ENCODE results near the gene ATP6V0E1. TPM values are rescaled to one million over a fixed set of nuclear protein-coding genes. Genes with fewer than 3 reads are reported as not detected.

The ATP6V0E1 gene
- 90.3 and 90.5 TPM in 2 replicates for total RNA-seq (2014; rRNA removed; shearing (Covaris generic))

- DNase-seq (ENCODE audit: low spot score) = peak; percentile 90
These were observed at the start of gene ATP6V0E1 for GRCh38 chr5:172983542-172984243. Gene ATP6V0E1, plus strand, starts transcription at chr5:172983771. Its CDS starts 90 bp downstream, at chr5:172983861.

GRCh38 chr5:172935096-172935495 is 48.5 kb upstream of the ATP6V0E1 start:
- no peak for DNase-seq (ENCODE audit: low spot score)

- no peak for DNase-seq (ENCODE audit: low spot score)
These were observed 47.2 kb upstream of the ATP6V0E1 start for GRCh38 chr5:172936401-172936800.

- no peak for DNase-seq (ENCODE audit: low spot score)
These were observed 44.5 kb upstream of the ATP6V0E1 start for GRCh38 chr5:172939071-172939470.

GRCh38 chr5:172939611-172940267 is 43.8 kb upstream of the ATP6V0E1 start:
- no peak for DNase-seq (ENCODE audit: low spot score)

GRCh38 chr5:172940268-172941066 is 43.1 kb upstream of the ATP6V0E1 start:
- no peak for DNase-seq (ENCODE audit: low spot score)

- DNase-seq (ENCODE audit: low spot score) = no peak
These were observed 42.5 kb upstream of the ATP6V0E1 start for GRCh38 chr5:172941067-172941516.

GRCh38 chr5:172942556-172942955 is 41.0 kb upstream of the ATP6V0E1 start:
- no peak for DNase-seq (ENCODE audit: low spot score)

GRCh38 chr5:172943283-172943841 is 40.2 kb upstream of the ATP6V0E1 start:
- no peak for DNase-seq (ENCODE audit: low spot score)

- no peak for DNase-seq (ENCODE audit: low spot score)
These were observed 39.7 kb upstream of the ATP6V0E1 start for GRCh38 chr5:172943906-172944305.

GRCh38 chr5:172944741-172945140 is 38.8 kb upstream of the ATP6V0E1 start:
- DNase-seq (ENCODE audit: low spot score) = no peak

- DNase-seq (ENCODE audit: low spot score) = no peak
These were observed 38.4 kb upstream of the ATP6V0E1 start for GRCh38 chr5:172945151-172945550.

GRCh38 chr5:172946146-172946545 is 37.4 kb upstream of the ATP6V0E1 start:
- DNase-seq (ENCODE audit: low spot score) = no peak

GRCh38 chr5:172949426-172949825 is 34.1 kb upstream of the ATP6V0E1 start:
- DNase-seq (ENCODE audit: low spot score) = no peak

GRCh38 chr5:172950176-172950965 is 33.2 kb upstream of the ATP6V0E1 start:
- no peak for DNase-seq (ENCODE audit: low spot score)

GRCh38 chr5:172951371-172952033 is 32.1 kb upstream of the ATP6V0E1 start:
- DNase-seq (ENCODE audit: low spot score) = no peak

- no peak for DNase-seq (ENCODE audit: low spot score)
These were observed 31.5 kb upstream of the ATP6V0E1 start for GRCh38 chr5:172952034-172952511.

- DNase-seq (ENCODE audit: low spot score) = no peak
These were observed 29.5 kb upstream of the ATP6V0E1 start for GRCh38 chr5:172953776-172954675.

GRCh38 chr5:172954751-172955159 is 28.8 kb upstream of the ATP6V0E1 start:
- no peak for DNase-seq (ENCODE audit: low spot score)
